Stomach (tissue), 4 donors: Measurements from ENCODE around the gene PIK3C2B.

Source experiments
- POLR2A ChIP-seq, 4 donors: fragments of 450-650 bp; IDR thresholded peaks; one replicate each; pipeline ENCODE4 v1.6.1; 2016; ENCODE audit warnings: antibody characterized with exemption in 4 of 4, control low read depth in 2 of 4, mild to moderate bottlenecking in 1 of 4, moderate library complexity in 1 of 4
- TF ChIP-seq, protein P1 (sequence below), 7 experiments: fragments of 450-650 bp in 4 of 7; fragments of 200-600 bp in 3 of 7; sonication (generic) in 3 of 7; IDR thresholded peaks; one replicate each; pipeline ENCODE4 v1.5.1; 2016 to 2019; ENCODE audit warnings: antibody characterized with exemption in 7 of 7, control low read depth in 2 of 7, mild to moderate bottlenecking in 1 of 7

DNA sequence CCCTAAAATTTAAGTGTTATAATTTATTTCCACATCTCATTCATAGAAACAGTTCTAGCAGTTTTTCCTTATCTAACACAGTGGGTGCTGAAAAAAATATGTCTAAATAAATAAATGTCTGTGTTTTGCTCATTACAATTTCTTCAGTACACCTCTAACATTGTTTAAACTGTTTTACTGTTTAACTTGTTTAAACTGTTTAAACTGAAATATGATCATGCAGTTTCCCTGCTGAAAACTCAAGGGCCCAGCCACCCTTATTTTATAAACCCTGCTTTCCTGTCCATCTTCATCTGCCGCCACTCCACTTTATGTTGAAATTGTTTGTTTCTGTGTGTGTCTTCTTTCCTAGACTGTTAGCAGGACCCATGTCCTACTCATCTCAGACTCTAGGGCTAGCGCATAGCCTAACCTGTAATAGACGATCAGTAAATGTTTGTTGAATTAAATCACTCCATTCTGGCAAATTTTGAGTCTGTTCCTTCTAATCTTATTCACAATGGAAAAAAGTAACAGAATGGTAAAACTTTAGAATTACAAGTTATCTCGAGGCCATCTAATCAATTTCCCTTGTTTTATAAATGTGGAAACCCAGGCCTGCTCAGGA is 9.4 kb upstream of the PIK3C2B start:
- TF ChIP-seq POLR2A (IDR thresholded peaks at IDR 0.05) = no peak
- TF ChIP-seq, protein P1, sequence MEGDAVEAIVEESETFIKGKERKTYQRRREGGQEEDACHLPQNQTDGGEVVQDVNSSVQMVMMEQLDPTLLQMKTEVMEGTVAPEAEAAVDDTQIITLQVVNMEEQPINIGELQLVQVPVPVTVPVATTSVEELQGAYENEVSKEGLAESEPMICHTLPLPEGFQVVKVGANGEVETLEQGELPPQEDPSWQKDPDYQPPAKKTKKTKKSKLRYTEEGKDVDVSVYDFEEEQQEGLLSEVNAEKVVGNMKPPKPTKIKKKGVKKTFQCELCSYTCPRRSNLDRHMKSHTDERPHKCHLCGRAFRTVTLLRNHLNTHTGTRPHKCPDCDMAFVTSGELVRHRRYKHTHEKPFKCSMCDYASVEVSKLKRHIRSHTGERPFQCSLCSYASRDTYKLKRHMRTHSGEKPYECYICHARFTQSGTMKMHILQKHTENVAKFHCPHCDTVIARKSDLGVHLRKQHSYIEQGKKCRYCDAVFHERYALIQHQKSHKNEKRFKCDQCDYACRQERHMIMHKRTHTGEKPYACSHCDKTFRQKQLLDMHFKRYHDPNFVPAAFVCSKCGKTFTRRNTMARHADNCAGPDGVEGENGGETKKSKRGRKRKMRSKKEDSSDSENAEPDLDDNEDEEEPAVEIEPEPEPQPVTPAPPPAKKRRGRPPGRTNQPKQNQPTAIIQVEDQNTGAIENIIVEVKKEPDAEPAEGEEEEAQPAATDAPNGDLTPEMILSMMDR (IDR thresholded peaks at IDR 0.05) = no peak
